Right renal cortex interstitium (tissue), 3 donors: Measurements from ENCODE around the gene SCN5A. TPM values are rescaled to one million over a fixed set of nuclear protein-coding genes. Genes with fewer than 3 reads are reported as not detected.

Experiments
- DNase-seq, 3 donors: peaks; one replicate each; pipeline ENCODE4 v3.0.0-alpha.2; 2013; ENCODE audit warnings: low read depth in 3 of 3, low spot score in 2 of 3
- polyA plus RNA-seq, 3 donors: library from polyadenylated mRNA; unstranded; fragments of 120-200 nt; gene quantifications; one replicate each; pipeline ENCODE4 v1.2.1, GENCODE V29; 2013; ENCODE audit not compliant: insufficient read length in 3 of 3

SCN5A gene
- polyA plus RNA-seq, 3 donors: 0.88 to 0.97 (median 0.94) TPM

DNA sequence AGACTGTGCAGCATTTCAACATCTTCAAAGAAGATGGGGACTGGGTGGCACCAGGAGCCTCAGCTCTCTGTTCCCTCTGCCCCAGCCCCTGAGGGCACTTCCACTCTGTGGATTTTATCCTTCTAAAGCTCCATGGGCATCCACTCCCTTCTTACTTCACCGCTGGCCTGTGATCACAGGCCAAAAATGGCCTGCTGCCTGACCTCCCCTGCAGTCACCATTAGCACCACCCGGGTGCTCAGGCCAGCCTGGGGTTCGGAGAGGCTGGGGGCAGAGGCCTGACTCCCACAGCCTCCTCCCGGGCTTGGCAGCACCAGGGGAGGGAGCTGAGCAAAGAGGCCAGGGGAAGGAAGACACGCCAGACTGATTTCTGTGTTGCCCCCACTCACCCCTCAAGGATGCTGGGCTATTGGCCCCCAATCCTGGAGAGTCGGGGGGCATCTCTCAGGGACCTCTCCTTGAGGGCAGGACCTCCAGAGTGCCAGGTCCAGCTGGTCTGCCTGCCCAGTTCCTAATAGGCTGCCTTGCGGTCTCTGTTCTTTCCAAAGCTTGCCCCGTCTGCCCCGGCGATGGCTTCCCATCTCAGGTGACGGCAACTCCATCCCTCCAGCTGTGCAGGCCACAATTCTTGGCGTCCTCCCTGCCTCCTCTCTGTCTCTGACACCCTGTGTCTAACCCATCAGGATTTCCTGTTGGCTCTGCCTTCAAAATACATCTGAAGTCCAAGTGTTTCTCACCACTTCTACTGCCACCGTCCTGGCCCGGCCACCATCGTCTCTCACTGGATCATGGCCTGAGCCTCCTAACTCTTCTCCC is 86.2 kb downstream of the SCN5A start:
- no peak for DNase-seq

- DNase-seq: no peak
Observed at GRCh38 chr3:38562467-38562925, 87.0 kb downstream of the SCN5A start.

DNA sequence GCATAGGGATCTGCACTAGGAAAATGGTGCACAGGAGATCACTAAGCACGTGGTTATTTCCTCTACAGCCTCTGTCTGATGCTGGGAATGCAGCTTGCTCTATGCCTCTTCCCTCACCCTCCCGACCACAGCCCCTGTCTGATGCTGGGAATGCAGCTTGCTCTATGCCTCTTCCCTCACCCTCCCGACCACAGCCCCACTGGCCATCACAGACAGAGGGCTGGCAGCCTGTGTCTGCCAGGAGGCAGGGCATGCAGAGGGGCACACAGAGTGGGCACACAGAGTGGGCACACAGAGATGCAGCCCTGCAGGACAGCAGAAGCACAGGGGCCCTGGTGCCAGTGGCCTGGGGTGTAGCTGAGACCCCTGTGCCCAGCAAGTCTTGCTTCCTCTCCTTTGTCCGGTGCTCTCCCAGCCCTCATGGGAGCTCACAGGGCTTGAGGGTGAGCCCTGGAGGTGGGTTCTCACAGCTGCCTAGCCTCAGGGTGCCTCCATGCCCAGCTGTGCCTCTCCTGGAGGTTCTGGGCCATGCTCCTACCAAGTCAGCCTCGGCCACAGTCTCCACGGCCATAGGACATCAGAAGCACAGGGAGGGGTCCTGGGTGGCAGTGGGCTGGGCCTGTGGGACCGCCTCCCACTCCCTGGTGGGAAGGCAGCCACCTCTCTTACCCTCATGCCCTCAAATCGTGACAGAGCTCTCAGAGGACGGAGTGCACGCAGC is 87.6 kb downstream of the SCN5A start:
- no peak for DNase-seq

- DNase-seq: no peak
Observed at GRCh38 chr3:38560996-38561717, 88.3 kb downstream of the SCN5A start.

- no peak for DNase-seq
Observed at GRCh38 chr3:38560284-38560683, 89.2 kb downstream of the SCN5A start.

DNA sequence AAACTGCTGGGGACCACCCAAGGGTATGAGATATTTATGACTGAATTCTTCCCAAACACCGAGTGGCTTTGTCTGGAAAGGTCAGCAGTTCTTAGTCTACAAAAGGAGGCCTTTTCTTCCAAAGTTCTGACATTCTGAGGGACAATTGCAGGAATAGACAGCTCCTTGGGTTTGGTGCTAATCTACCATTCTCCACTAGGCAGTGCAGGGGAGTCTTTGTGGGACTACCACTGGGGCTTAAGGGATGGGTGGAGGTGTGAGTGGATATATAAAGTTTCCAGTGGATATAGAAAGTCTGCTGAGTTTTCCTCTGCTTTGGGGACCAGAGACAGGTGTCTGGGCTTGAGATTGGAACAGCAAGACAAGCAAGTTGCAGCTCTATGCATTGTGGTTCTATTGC is 90.6 kb downstream of the SCN5A start:
- DNase-seq: no peak

DNA sequence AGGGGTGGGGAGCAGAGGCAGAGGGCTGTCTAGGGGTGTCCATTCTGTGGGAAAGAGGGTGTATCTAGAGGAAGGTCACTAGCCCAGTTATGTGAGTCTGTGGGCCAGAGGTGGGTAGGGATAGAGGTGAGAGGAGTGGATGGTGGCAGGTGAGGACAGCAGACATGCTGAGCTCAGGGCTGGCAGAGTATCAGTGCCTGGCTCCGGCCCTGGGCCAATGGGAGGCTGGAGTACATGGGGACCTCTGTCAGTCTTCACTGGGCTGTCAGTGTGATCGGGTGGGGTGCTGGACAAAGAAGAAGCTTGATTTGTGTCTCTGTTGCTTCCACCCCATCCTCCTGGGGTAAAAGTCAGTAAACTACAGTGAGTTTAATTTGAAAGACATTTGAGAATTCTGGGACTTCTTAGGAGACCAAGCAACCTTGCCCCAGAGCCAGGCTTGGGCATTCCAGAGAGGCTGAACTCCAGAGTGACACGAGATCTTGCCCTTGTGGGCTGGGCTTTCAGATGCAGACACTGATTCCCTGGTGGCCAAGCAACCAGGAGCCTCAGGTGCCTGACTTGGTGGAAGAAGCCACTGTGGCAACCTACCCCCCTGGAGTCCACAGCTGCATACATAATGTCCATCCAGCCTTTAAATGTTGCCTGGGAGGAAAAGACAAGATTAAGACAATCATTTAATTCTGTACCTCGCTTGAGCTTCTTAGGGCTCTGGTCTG is 92.7 kb downstream of the SCN5A start:
- no peak for DNase-seq

- no peak for DNase-seq
Observed at GRCh38 chr3:38555926-38556325, 93.6 kb downstream of the SCN5A start.

DNA sequence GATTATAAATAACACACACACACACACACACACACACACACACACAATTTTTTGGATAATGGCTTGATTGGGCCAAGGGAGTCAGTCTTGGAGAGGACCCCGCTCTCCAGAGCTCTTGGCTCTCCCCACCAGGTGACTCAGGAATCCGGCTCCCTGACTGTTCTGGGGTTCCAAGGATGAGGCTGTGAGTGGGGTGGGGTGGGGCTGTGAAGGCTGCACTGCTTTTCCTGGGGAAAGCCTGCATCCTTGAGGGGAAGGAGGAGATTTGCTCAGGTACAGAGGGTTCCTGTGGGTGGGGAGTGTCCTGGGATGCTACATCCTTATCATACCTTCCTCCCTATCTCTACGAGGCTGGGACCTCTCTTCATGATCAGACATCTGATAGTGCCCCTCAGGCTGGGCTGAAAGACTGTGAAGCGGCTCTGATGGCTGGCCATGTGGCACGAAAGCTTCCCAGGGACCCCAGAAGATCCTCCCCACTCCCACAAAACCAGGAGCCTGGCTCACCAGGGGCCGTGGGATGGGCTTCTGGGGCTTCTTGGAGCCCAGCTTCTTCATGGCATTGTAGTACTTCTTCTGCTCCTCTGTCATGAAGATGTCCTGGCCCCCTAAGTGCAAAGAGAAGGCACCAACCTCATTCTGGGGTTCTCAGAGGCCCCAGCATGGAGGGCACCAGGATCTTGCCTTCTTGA is 94.2 kb downstream of the SCN5A start:
- no peak for DNase-seq

DNA sequence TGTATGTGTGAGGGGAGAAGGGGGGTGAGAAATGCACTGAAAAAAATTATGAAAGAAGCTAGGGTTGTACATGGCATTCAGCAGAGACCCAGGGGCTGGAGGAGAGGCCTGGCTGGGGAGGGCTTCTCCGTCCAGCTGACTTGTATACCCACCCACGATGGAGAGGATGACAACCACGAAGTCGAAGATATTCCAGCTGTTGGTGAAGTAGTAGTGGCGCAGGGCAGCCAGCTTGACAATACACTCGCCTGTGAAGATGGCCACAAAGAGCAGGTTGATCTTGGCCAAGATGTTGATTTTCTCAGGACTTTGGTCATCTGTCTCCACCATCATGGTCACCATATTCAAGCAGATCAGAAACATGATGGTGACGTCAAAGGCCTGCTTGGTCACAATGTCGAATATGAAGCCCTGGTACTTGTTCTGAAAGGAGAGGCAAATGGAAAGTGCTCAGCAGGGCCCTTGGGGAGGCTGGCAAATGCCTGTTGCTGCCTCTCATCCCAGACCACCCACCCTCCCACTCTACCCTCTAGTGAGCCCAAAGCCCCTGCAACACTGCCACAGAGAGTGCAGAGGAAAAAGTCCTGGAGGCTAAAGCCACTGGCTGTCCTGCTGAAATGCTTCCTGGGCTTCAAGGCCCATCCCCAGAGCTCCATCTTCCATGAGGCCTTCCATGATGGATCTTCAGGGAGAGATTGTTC is 95.2 kb downstream of the SCN5A start:
- DNase-seq: no peak

- DNase-seq: no peak
Observed at GRCh38 chr3:38553071-38553470, 96.4 kb downstream of the SCN5A start.

- no peak for DNase-seq
Observed at GRCh38 chr3:38552364-38552763, 97.1 kb downstream of the SCN5A start.

DNA sequence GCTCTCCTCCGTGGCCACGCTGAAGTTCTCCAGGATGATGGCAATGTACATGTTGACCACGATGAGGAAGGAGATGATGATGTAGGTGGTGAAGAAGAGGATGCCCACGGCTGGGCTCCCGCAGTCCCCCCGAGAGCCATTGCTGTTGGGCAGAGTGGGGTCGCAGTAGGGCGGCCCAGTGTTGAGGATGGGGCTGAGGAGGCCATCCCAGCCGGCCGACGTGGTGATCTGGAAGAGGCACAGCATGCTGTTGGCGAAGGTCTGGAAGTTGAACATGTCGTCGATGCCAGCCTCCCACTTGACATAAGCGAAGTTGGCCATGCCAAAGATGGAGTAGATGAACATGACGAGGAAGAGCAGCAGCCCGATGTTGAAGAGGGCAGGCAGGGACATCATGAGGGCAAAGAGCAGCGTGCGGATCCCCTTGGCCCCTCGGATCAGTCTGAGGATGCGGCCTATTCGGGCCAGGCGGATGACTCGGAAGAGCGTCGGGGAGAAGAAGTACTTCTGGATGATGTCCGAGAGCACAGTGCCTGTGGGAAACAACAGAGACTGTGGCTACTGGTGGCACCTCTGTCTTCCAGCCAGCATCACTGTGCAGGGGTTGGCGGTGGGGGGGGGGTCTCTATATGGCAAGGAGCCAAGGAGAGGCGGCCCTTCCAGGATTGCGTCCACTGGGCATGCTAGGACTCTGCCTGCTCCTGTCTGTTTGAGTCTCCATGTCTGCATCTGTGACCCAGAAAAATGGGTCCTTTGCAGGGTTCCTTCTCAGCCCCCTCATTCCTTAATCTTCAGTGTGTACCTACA is 98.3 kb downstream of the SCN5A start:
- no peak for DNase-seq

GRCh38 chr3:38549957-38550840 is 99.3 kb downstream of the SCN5A start:
- no peak for DNase-seq

GRCh38 chr3:38549486-38549885 is 100.0 kb downstream of the SCN5A start:
- DNase-seq: no peak

- no peak for DNase-seq
Observed at GRCh38 chr3:38549082-38549481, 100.4 kb downstream of the SCN5A start.

DNA sequence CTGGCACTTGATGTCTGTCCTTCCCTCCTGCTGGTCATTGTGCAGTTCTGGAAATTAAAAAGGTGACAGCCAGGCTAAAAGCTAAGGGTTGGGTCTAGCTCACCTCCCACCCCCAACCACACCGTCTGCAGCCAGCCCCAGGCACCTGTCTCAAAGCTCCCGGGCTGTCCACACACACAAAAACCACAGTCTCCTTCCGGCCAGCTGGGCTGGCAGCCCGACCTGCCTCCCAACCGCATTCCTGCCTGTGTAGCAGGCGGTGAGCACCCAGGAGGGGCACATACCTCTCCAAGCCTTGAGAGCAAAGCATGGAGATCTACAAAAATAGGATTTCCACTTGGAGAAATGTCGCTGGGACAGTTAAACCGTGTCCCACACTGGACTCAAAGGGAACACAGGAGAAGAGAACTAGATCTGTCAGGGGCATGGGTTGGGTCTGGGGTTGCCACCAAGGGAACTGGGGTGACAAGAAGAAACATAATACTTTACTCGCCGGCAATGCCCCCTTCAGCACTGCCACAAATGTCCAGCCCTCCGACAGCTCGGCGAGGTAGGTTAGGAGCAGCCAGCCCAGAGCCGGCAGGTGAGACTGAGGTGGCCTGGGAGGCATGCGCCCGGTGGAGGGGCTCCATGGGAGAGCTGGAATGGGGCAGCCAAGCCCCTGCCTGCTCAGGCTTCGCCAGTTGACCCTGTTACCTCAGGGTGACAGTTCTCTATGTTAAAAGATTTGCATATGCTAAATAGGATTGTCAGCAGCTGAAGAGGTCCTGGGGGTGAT is 101.1 kb downstream of the SCN5A start:
- DNase-seq: no peak
